Lower leg skin (tissue), 4 donors: ENCODE measurements around the gene MPST. TPM values are rescaled to one million over a fixed set of nuclear protein-coding genes. Genes with fewer than 3 reads are reported as not detected.

Source experiments
- DNase-seq, 2 donors: peaks; one replicate each; pipeline ENCODE4 v3.0.0-alpha.2; 2019; ENCODE audit warnings: low spot score in 2 of 2
- H3K4me3 ChIP-seq: fragments of 200-600 bp; sonication (generic); 2 replicates; pipeline ENCODE4 v1.5.1; 2017; ENCODE audit warnings: mild to moderate bottlenecking, low read depth; ENCODE audit not compliant: poor library complexity, severe bottlenecking
- CTCF ChIP-seq, 3 donors: fragments of 450-650 bp; IDR thresholded peaks; one replicate each; pipeline ENCODE4 v1.5.1; 2016; ENCODE audit warnings: antibody characterized with exemption in 3 of 3, mild to moderate bottlenecking in 3 of 3, moderate library complexity in 2 of 3
- POLR2A ChIP-seq, 2 donors: fragments of 450-650 bp; IDR thresholded peaks; one replicate each; pipeline ENCODE4 v1.6.1; 2016 to 2017; ENCODE audit warnings: antibody characterized with exemption in 2 of 2, mild to moderate bottlenecking in 1 of 2, moderate library complexity in 1 of 2
- WGBS, 2 donors: methylation state at CpG; one replicate each; pipeline ENCODE4 v1.1.5; 2018; 5-methylcytosine and 5-hydroxymethylcytosine counted together
- intact Hi-C: fragments of 100-400 bp; cut with DNase I; formaldehyde crosslinking; loops from one replicate; pipeline ENCODE4 v1.15.0; 2023; ENCODE audit warnings: low total_unique reads
- total RNA-seq, 4 donors: library from RNA; depleted of rRNA; stranded (reverse); fragments of >200 nt; gene quantifications; one replicate each; pipeline ENCODE4 v1.1.0, GENCODE V29; 2016

The MPST gene
- total RNA-seq, 4 donors from 2014 or later = 225 to 336 (median 276) TPM

GRCh38 chr22:37052386-37053309 is 33.1 kb downstream of the MPST start:
- H3K4me3 ChIP-seq = peak overlapping the region; percentile 54

GRCh38 chr22:37053310-37054055 is 33.9 kb downstream of the MPST start:
- H3K4me3 ChIP-seq = no peak overlapping the region
- TF ChIP-seq POLR2A (IDR thresholded peaks at IDR 0.05) = no peak
- no peak for TF ChIP-seq CTCF (IDR thresholded peaks at IDR 0.05)
- intact Hi-C loops = no loop called here
- DNase-seq = no peak
- WGBS, 2 donors = 40 to 44% methylated on average over 16 of the region's 16 CpGs

More at GRCh38 chr22:37052386-37053309, 33.1 kb downstream of the MPST start:
- intact Hi-C loops = no loop called here
- DNase-seq = no peak
- TF ChIP-seq CTCF (IDR thresholded peaks at IDR 0.05) = no peak
- TF ChIP-seq POLR2A (IDR thresholded peaks at IDR 0.05) = no peak
- 73 to 86% methylated on average over 24 to 25 of the region's 25 CpGs for WGBS, 2 donors

GRCh38 chr22:37054056-37054395 is 34.5 kb downstream of the MPST start:
- intact Hi-C loops = no loop called here
- no peak for DNase-seq
- no peak overlapping the region for H3K4me3 ChIP-seq
- TF ChIP-seq POLR2A (IDR thresholded peaks at IDR 0.05) (no peak), CTCF (IDR thresholded peaks at IDR 0.05) (no peak)
- 59 to 63% methylated on average over 7 of the region's 8 CpGs for WGBS, 2 donors

GRCh38 chr22:37054600-37055365 is 35.2 kb downstream of the MPST start:
- no peak overlapping the region for H3K4me3 ChIP-seq
- WGBS, 2 donors = 91 to 93% methylated on average over 20 of the region's 20 CpGs
- intact Hi-C loops = no loop called here
- TF ChIP-seq CTCF (IDR thresholded peaks at IDR 0.05) = no peak
- no peak for TF ChIP-seq POLR2A (IDR thresholded peaks at IDR 0.05)
- no peak for DNase-seq

GRCh38 chr22:37056246-37056645 is 36.7 kb downstream of the MPST start:
- no peak for DNase-seq
- 95 to 97% methylated on average over 13 of the region's 13 CpGs for WGBS, 2 donors
- no peak overlapping the region for H3K4me3 ChIP-seq

More at GRCh38 chr22:37056246-37056645, 36.7 kb downstream of the MPST start:
- intact Hi-C loops = no loop called here
- no peak for TF ChIP-seq CTCF (IDR thresholded peaks at IDR 0.05)
- no peak for TF ChIP-seq POLR2A (IDR thresholded peaks at IDR 0.05)
